HG03097 (cell line): ENCODE data around the gene SYMPK.

ENCODE experiments used
- ATAC-seq: cut with Tn5 transposase; IDR thresholded peaks from one replicate; pipeline ENCODE4 v1.9.1; 2021; ENCODE audit not compliant: unreplicated experiment, low FRiP score

SYMPK gene

DNA sequence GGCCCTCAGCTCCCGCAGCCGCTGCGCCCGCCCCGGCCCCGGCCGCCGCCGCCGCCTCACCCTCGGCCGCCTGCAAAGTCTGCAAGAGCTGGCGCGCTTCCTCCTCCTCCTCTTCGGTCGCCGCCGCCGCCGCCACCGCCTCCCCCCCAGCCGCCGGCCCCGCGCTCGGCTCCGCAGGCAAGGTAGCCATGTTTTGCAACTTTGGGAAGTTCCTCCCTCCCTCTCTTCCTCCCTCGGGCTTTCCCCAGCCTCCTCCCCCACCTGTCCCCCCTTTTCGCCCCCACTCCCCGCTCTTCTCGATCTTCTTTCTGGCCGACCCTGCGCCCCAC is 94.3 kb downstream of the SYMPK start:
- no peak for ATAC-seq

DNA sequence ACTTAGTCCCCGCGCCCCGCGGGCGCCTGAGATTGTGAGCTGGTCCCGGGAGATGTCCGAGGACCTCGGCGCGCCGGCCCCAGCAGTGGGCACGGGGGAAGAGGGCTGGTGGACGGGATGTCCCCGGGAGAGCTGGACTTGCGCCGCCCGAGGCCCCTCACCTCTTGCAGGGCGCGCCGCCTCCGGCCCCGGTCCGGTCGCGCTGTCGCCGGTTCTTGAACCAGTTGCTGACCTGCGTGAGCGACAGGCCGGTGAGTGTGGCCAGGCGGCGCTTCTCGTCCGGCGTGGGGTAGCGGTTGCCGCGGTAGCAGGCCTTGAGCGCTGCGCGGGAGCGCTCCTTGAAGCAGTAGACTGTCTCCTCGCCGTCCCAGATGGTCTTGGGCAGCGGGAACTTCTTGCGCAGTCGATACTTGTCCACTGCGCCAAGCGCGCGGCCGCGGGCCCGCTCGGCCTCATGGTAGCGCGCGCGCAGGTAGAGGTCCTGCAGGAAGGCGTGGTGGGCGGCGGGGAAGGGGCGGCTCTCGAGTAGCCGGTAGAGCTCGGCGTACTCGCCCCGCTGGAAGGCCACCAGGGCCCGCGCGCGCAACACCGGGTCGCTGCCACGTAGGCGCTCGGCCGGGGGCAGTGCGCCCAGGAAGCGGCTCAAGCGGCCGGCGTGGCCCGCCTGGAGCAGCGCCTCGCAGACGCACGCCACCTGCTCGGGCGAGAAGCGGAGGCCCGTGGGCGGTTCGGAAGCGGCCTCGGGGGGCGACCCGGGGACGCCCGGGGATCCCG is 94.9 kb downstream of the SYMPK start:
- no peak for ATAC-seq

GRCh38 chr19:45767410-45767880 is 95.5 kb downstream of the SYMPK start:
- ATAC-seq = no peak

GRCh38 chr19:45766869-45767346 is 96.0 kb downstream of the SYMPK start:
- ATAC-seq = no peak

- no peak for ATAC-seq
Observed at GRCh38 chr19:45766296-45766868, 96.6 kb downstream of the SYMPK start.

GRCh38 chr19:45765702-45766295 is 97.1 kb downstream of the SYMPK start:
- no peak for ATAC-seq
